Fibroblast of upper back skin (primary cell): ENCODE measurements around the gene SLC25A44.

ENCODE experiments used
- DNase-seq: peaks from one replicate; pipeline ENCODE4 v3.0.0-alpha.2; 2013

Gene SLC25A44

DNA sequence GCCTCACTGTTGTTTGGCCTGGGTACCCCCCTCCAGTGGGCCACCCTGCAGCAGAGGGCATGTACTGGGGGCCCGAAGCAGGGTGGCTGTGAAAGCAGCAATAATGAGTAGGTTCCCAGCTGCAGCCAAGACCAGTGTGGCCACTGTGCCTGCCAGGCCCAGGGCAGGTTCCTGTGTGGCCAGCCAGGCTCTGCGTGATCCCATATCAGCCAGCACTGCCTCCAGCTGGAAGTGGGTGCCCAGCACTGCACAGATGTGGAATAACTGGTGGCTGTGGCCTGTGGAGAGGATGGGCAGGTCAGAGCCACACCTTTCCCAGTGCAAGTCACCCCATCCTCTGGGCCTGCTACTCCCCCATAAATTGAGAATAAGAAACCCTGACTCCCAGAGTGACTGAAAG lies 50.2 kb downstream of the SLC25A44 start:
- no peak for DNase-seq

DNA sequence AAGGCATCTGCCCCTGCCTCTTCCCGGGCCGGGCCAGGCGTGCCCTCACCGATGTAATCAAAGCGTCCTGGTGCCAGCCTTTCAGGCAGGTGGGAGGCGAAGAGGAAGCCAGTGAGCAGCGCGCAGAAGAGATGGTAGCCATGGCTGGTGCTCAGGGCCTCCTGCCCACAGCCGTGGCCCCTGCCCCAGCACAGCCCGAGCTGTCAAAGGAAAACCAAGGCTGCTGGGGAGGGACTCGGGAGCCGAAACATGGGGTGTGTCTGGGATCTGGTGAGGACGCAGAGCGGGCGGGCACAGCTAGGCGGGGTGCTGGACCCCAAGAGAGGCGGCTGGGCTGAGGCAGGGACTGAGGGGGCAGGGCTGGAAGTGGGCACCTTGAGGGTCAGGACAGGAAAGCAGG lies 50.8 kb downstream of the SLC25A44 start:
- no peak for DNase-seq

DNA sequence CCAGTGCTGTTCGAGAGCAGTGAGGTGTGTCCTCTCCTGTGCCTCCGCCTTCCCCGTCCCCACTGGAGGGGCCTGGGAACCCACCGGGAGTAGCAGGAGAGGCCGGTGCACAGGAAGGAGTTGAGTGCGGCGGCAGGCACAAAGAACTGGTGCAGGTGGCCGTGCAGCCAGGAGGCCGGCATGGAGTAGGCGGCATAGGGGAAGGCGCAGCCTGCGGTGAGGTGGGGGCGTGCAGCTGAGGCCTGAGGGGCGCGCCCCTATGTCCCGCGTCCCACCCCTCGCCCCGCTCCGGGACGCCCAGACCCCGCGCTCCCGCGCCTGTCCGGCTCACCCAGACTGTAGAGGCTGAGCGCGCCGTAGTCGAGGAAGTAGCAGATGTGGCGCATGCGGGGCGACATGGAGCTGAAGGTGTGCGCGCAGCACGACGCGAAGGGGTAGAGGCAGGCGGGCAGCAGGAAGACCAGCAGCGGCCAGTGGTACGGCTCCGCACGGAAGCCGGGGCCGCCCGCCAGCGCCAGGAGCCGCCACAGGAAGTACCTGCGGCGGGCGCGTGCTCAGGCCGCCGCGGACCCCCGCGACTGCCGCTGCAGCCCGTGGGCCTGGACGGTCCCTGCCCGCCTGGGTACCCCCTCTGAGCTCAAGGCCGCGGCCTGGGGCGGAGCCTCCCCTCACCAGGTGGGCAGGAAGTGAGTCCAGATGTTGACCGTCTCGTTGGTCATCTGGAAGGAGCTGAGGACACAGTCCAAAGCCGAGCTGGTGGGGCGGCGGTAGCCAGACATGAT lies 51.7 kb downstream of the SLC25A44 start:
- no peak for DNase-seq

- DNase-seq = no peak
Observed at GRCh38 chr1:156246241-156246780, 52.4 kb downstream of the SLC25A44 start.

GRCh38 chr1:156246781-156247459 lies 53.0 kb downstream of the SLC25A44 start:
- no peak for DNase-seq

- DNase-seq = no peak
Observed at GRCh38 chr1:156247460-156248322, 53.8 kb downstream of the SLC25A44 start, which contains the start of gene PAQR6. Gene PAQR6, minus strand, starts transcription at chr1:156248056. Its CDS starts 1,325 bp downstream, at chr1:156246731.

DNA sequence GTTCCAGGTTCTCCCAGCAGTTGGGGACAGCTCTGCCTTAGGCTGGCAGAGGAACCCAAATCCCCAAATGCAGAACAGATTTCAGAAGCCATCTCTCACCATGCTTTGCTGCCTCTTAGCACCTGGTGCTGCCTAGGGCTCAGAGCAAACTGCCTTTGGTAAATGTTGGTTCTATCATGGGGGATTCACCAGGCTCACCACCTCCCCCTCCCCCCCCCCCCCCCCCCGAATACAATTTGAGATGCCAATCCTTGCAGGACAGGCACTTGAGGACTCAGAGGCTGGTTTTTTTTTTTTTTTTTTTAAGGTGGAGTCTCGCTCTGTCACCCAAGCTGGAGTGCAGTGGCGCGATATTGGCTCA lies 54.4 kb downstream of the SLC25A44 start:
- no peak for DNase-seq

GRCh38 chr1:156249593-156249992 lies 55.7 kb downstream of the SLC25A44 start:
- no peak for DNase-seq

DNA sequence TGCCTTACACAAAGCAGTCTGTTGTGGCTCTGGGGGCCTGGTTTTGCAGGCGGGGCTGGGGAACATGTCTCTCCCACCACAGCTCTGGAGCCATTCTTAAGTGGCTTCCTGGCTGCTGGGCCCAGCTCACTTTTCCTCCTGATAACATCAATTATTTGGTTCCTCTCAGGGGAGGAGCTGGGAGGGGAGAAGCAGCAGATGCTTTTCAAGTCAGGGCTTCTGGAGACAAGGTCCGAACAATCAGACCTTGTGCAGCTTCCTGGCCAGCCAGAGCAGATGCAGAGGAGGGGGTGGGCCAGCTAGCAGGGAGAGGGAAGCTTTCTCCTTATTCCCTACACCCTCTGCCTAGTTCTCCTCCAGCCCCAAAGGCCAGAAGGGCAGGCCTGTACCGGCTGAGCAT lies 57.6 kb downstream of the SLC25A44 start:
- no peak for DNase-seq

- no peak for DNase-seq
Observed at GRCh38 chr1:156253634-156254033, 59.7 kb downstream of the SLC25A44 start.

DNA sequence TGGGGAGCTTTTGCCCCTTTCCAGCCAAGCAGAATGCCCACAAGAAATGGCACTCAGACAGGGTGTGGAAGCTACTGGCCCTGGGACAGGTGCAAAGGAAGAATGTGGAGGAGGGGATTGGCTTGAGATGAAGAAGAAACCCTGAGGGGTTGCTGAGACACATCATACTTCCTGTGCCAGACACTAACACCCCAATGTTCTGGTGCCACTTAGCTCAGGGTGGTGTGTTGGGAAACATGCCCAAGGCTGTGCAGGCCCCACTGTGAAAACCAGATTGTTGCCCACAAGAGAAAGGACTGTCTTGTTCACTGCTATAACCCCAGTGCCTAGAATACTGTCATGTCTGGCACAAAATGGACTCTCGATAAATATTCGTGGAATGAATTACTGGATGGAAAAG lies 63.8 kb downstream of the SLC25A44 start:
- DNase-seq = no peak

GRCh38 chr1:156258859-156259258 lies 65.0 kb downstream of the SLC25A44 start:
- DNase-seq = no peak

DNA sequence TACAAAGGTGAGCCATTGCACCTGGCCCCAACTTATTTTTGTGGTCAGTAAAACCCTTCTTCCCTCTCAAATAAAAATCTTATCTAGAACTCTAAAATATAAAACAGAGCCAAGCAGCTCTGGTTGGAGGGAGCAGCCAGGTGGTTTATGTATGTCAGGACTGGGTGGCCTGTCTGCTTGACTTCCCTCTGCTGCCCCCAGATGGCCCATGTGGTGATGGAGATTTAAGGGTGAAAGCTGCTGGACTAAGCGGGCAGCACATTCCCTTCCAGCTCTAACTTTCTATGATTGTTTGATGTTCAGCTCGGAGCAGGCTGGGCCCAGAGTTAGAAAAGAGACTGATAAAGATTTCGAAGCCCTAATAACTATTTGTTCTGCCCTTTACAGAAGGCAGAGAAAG lies 65.9 kb downstream of the SLC25A44 start:
- no peak for DNase-seq

GRCh38 chr1:156260896-156261295 lies 67.0 kb downstream of the SLC25A44 start:
- no peak for DNase-seq
